Upper lobe of left lung (tissue), 6 donors: ENCODE measurements around the gene CAND2. TPM values are rescaled to one million over a fixed set of nuclear protein-coding genes. Genes with fewer than 3 reads are reported as not detected.
"Not testable (repeated sequence)": the region's sequence is repeated elsewhere in the genome, so short reads cannot be mapped to it uniquely, and the experiment has no call there.

ENCODE experiments used
- ATAC-seq, 2 donors: fragments of 200-7000 bp; cut with Tn5 transposase; one replicate each; pipeline ENCODE4 v1.9.1; 2022; ENCODE audit warnings: mild to moderate bottlenecking in 2 of 2, moderate library complexity in 2 of 2; ENCODE audit not compliant: low FRiP score in 2 of 2
- DNase-seq, 2 donors: peaks; one replicate each; pipeline ENCODE4 v3.0.0-alpha.2; 2019 to 2020
- H3K27ac ChIP-seq, 4 donors: fragments of 200-600 bp; sonication (generic); one replicate each; pipeline ENCODE4 v1.5.1; 2016 to 2019
- H3K27me3 ChIP-seq, 4 donors: fragments of 200-600 bp; sonication (generic); one replicate each; pipeline ENCODE4 v1.5.1; 2017 to 2019
- H3K36me3 ChIP-seq, 4 donors: fragments of 200-600 bp; sonication (generic); one replicate each; pipeline ENCODE4 v1.5.1; 2016 to 2019
- H3K4me1 ChIP-seq, 4 donors: fragments of 200-600 bp; sonication (generic); one replicate each; pipeline ENCODE4 v1.5.1; 2018 to 2019
- H3K4me3 ChIP-seq, 4 donors: fragments of 200-600 bp; sonication (generic); one replicate each; pipeline ENCODE4 v1.5.1; 2017 to 2019; ENCODE audit warnings: mild to moderate bottlenecking in 2 of 4, moderate library complexity in 1 of 4
- H3K9me3 ChIP-seq, 4 donors: fragments of 200-600 bp; sonication (generic); one replicate each; pipeline ENCODE4 v1.5.1; 2018 to 2019
- CTCF ChIP-seq, 6 experiments: fragments of 450-650 bp in 4 of 6; fragments of 200-600 bp in 2 of 6; sonication (generic) in 2 of 6; IDR thresholded peaks; one replicate each; pipeline ENCODE4 v1.5.1; 2016 to 2019; ENCODE audit warnings: antibody characterized with exemption in 6 of 6
- EP300 ChIP-seq, 4 donors: sonication (generic); formaldehyde crosslinking; IDR thresholded peaks; one replicate each; pipeline ENCODE4 v1.5.1; 2017; ENCODE audit warnings: antibody characterized with exemption in 4 of 4, control low read depth in 2 of 4
- POLR2A ChIP-seq, 4 donors: fragments of 450-650 bp; IDR thresholded peaks; one replicate each; pipeline ENCODE4 v1.5.1; 2016 to 2017; ENCODE audit warnings: antibody characterized with exemption in 4 of 4, mild to moderate bottlenecking in 2 of 4
- POLR2AphosphoS5 ChIP-seq, 2 donors: sonication (generic); formaldehyde crosslinking; IDR thresholded peaks; one replicate each; pipeline ENCODE4 v1.5.1; 2017; ENCODE audit warnings: antibody characterized with exemption in 2 of 2
- WGBS, 2 donors: methylation state at CpG; one replicate each; pipeline ENCODE4 v1.1.5; 2017 to 2018; 5-methylcytosine and 5-hydroxymethylcytosine counted together
- total RNA-seq, 6 donors: library from RNA; depleted of rRNA in 4 of 6; stranded (reverse); fragments of >200 nt in 4 of 6; gene quantifications; one replicate each; pipeline versions ENCODE4 v1.1.0 to v1.2.1, GENCODE V29; 2016 to 2021
- donor health status: DM: no; HTN: no; CAD: no; lungs with moderate emphysema.
- donor health status: DM: no; HTN: yes; CAD: no; lungs with severe emphysema.

Gene CAND2
- total RNA-seq, 6 donors from 2014 or later = 2.3 to 7.3 (median 5.0) TPM

GRCh38 chr3:12774619-12775018 lies 21.9 kb upstream of the CAND2 start:
- no peaks in the 10 kb centered on the region for H3K36me3 ChIP-seq
- no peak for DNase-seq
- no peaks in the 10 kb centered on the region for H3K9me3 ChIP-seq
- 71 to 81% methylated on average over 4 of the region's 4 CpGs for WGBS, 2 donors
- no peaks in the 10 kb centered on the region for H3K4me1 ChIP-seq
- ATAC-seq = no peak
- H3K27me3 ChIP-seq = no peaks in the 10 kb centered on the region
- TF ChIP-seq EP300 (IDR thresholded peaks at IDR 0.05) = no peak
- no peak for TF ChIP-seq POLR2A (IDR thresholded peaks at IDR 0.05)
- TF ChIP-seq CTCF (IDR thresholded peaks at IDR 0.05) = no peak
- no peak overlapping the region for H3K4me3 ChIP-seq
- H3K27ac ChIP-seq = no peak overlapping the region

- no peak for ATAC-seq
- H3K4me1 ChIP-seq = no peaks in the 10 kb centered on the region
- H3K4me3 ChIP-seq = no peak overlapping the region
- DNase-seq = no peak
- H3K27me3 ChIP-seq = no peaks in the 10 kb centered on the region
- 20 to 71% methylated on average over 1 of the region's 1 CpG for WGBS, 2 donors
- no peak for TF ChIP-seq EP300 (IDR thresholded peaks at IDR 0.05)
- TF ChIP-seq POLR2AphosphoS5 (IDR thresholded peaks at IDR 0.05) = no peak
- no peak for TF ChIP-seq POLR2A (IDR thresholded peaks at IDR 0.05)
- H3K27ac ChIP-seq = no peak overlapping the region
- no peaks in the 10 kb centered on the region for H3K36me3 ChIP-seq
- no peaks in the 10 kb centered on the region for H3K9me3 ChIP-seq
Measured at GRCh38 chr3:12775226-12775625, 21.3 kb upstream of the CAND2 start.

GRCh38 chr3:12775970-12776369 lies 20.5 kb upstream of the CAND2 start:
- not testable (repeated sequence) for H3K36me3 ChIP-seq, H3K27me3 ChIP-seq, H3K27ac ChIP-seq, H3K9me3 ChIP-seq, H3K4me3 ChIP-seq, H3K4me1 ChIP-seq, DNase-seq, ATAC-seq
- WGBS, 2 donors = 70 to 76% methylated on average over 6 of the region's 6 CpGs

- no peak overlapping the region for H3K27ac ChIP-seq
- no peak for TF ChIP-seq POLR2A (IDR thresholded peaks at IDR 0.05)
- TF ChIP-seq CTCF (IDR thresholded peaks at IDR 0.05) = no peak
- no peak for TF ChIP-seq POLR2AphosphoS5 (IDR thresholded peaks at IDR 0.05)
- TF ChIP-seq EP300 (IDR thresholded peaks at IDR 0.05) = no peak
- 54 to 69% methylated on average over 4 of the region's 4 CpGs for WGBS, 2 donors
- no peak overlapping the region for H3K4me3 ChIP-seq
- DNase-seq = no peak
- H3K27me3 ChIP-seq = no peaks in the 10 kb centered on the region
- no peaks in the 10 kb centered on the region for H3K4me1 ChIP-seq
- H3K36me3 ChIP-seq = no peaks in the 10 kb centered on the region
- no peak for ATAC-seq
- H3K9me3 ChIP-seq = no peaks in the 10 kb centered on the region
Measured at GRCh38 chr3:12777171-12777570, 19.3 kb upstream of the CAND2 start.

GRCh38 chr3:12780751-12781150 lies 15.7 kb upstream of the CAND2 start:
- Histone ChIP-seq H3K27ac (no peak overlapping the region), H3K4me3 (no peak overlapping the region), H3K4me1 (no peaks in the 10 kb centered on the region), H3K36me3 (no peaks in the 10 kb centered on the region), H3K27me3 (no peaks in the 10 kb centered on the region), H3K9me3 (no peaks in the 10 kb centered on the region)
- TF ChIP-seq EP300 (IDR thresholded peaks at IDR 0.05) = no peak
- no peak for TF ChIP-seq CTCF (IDR thresholded peaks at IDR 0.05)
- TF ChIP-seq POLR2A (IDR thresholded peaks at IDR 0.05) = no peak
- no peak for TF ChIP-seq POLR2AphosphoS5 (IDR thresholded peaks at IDR 0.05)
- DNase-seq = no peak
- no peak for ATAC-seq
- WGBS, 2 donors = 67 to 71% methylated on average over 4 of the region's 4 CpGs

- Histone ChIP-seq H3K4me3 (no peak overlapping the region), H3K27me3 (no peaks in the 10 kb centered on the region), H3K27ac (no peak overlapping the region), H3K9me3 (no peaks in the 10 kb centered on the region), H3K4me1 (no peaks in the 10 kb centered on the region), H3K36me3 (no peaks in the 10 kb centered on the region)
- TF ChIP-seq POLR2AphosphoS5 (IDR thresholded peaks at IDR 0.05) = peak in 1 of 2 donors; percentile 11
- TF ChIP-seq EP300 (IDR thresholded peaks at IDR 0.05) = no peak
- TF ChIP-seq POLR2A (IDR thresholded peaks at IDR 0.05) = no peak
- ATAC-seq = no peak
- WGBS, 2 donors = 75 to 77% methylated on average over 6 of the region's 6 CpGs
- DNase-seq = no peak
Measured at GRCh38 chr3:12782172-12782815, 14.2 kb upstream of the CAND2 start.
